ENCODE results near the gene TTLL1.
A peak's percentile ranks its signal among the peaks of the same experiment; 100 is the strongest.
"Not testable (repeated sequence)": the region's sequence is repeated elsewhere in the genome, so short reads cannot be mapped to it uniquely, and the experiment has no call there.

The TTLL1 gene

GRCh38 chr22:43109921-43110443 lies 20.8 kb upstream of the TTLL1 start:
- DNase-seq, result no peak

GRCh38 chr22:43109511-43109910 lies 20.3 kb upstream of the TTLL1 start:
- DNase-seq, result no peak

GRCh38 chr22:43106302-43106701 lies 17.1 kb upstream of the TTLL1 start:
- DNase-seq, result no peak

GRCh38 chr22:43104950-43105349 lies 15.8 kb upstream of the TTLL1 start:
- DNase-seq, result not testable (repeated sequence)

- peak; percentile 74 for DNase-seq
These were observed 14.9 kb upstream of the TTLL1 start for GRCh38 chr22:43104056-43104625.

- no peak for DNase-seq
These were observed 12.1 kb upstream of the TTLL1 start for GRCh38 chr22:43101306-43101705.

GRCh38 chr22:43100225-43100624 lies 11.0 kb upstream of the TTLL1 start:
- DNase-seq, result no peak

GRCh38 chr22:43099095-43099494 lies 9.9 kb upstream of the TTLL1 start:
- no peak for DNase-seq

- DNase-seq, result no peak
These were observed 9.2 kb upstream of the TTLL1 start for GRCh38 chr22:43098356-43098755.

GRCh38 chr22:43096420-43096819 lies 7.2 kb upstream of the TTLL1 start:
- no peak for DNase-seq

GRCh38 chr22:43094551-43094950 lies 5.4 kb upstream of the TTLL1 start:
- DNase-seq, result no peak

- no peak for DNase-seq
These were observed 4.9 kb upstream of the TTLL1 start for GRCh38 chr22:43094085-43094484.

GRCh38 chr22:43092085-43092484 lies 2.9 kb upstream of the TTLL1 start:
- DNase-seq, result no peak

- DNase-seq, result peak; percentile 70
These were observed 1.1 kb upstream of the TTLL1 start for GRCh38 chr22:43090130-43090789.

GRCh38 chr22:43088627-43088983 lies 586 bp downstream of the TTLL1 start:
- no peak for DNase-seq

GRCh38 chr22:43085658-43086606 lies 3.3 kb downstream of the TTLL1 start:
- no peak for DNase-seq

GRCh38 chr22:43081968-43082367 lies 7.2 kb downstream of the TTLL1 start:
- no peak for DNase-seq

- no peak for DNase-seq
These were observed 8.6 kb downstream of the TTLL1 start for GRCh38 chr22:43080616-43081015.

- no peak for DNase-seq
These were observed 9.4 kb downstream of the TTLL1 start for GRCh38 chr22:43079742-43080141.

GRCh38 chr22:43078522-43078921 lies 10.7 kb downstream of the TTLL1 start:
- DNase-seq, result no peak

GRCh38 chr22:43077121-43077877 lies 11.9 kb downstream of the TTLL1 start:
- DNase-seq, result no peak

GRCh38 chr22:43066844-43067385 lies 22.3 kb downstream of the TTLL1 start:
- DNase-seq, result no peak

GRCh38 chr22:43066134-43066533 lies 23.1 kb downstream of the TTLL1 start:
- no peak for DNase-seq

All from activated effector memory CD4-positive, alpha-beta T cell treated with anti-CD3 and anti-CD28 coated beads, Interleukin-2, amount 50 U/mL, for 16 hours (primary cell).